Measurements from ENCODE around the gene PPIA.

DNA sequence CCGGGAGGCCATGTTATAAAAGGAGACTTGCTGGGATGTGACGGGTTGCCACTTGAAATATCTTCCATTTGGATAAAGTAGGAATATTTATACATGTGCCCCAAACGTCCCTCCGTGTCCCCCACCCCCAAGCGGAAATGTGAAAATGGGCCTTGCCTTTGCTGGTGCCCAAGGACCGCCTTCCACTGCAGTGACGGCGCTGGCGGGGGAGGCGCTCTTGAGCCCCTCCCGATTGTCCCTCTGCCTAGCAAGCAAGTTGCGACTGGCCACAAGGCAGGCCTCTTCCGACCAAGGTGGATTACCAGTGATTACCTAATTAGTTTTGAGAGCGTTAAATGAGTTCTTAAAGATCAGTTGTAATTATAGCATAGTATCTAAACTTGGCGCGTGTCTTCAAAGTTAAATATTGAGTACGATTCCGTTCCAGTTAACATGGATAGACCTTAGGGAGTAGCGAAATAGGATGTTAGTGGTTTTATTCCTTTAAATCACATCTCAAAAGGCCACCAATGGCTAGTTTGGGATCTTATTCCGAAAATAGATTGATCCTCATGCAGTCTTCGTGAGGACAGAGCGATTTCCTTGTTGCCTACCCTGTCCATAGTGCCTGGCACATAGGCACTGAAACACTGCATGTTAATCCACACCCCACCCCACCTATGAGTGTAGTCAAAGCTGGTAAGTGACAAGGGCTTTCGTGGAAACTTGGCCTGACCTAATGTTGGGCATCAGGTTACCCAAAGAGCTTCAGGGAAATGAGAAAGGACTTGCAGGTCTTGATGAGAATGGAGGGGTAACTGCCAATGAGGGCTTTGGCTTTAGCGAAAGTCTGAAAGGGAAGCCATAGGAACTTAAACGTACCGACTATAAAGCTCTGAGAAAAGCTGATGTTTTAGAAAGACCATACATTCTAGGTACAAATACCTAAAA, 1.1 kb downstream of the PPIA start:
- peak; percentile 39 to 51 (median 47) for TF ChIP-seq CTCF (IDR thresholded peaks at IDR 0.05)
- peak; percentile 43 to 70 (median 68) for TF ChIP-seq POLR2AphosphoS5 (IDR thresholded peaks at IDR 0.05)
- TF ChIP-seq POLR2A (IDR thresholded peaks at IDR 0.05), result peak; percentile 37

Data from transverse colon (tissue), 4 donors.